Kidney (tissue), 14 donors: ENCODE measurements around the gene ADAMTS9. TPM values are rescaled to one million over a fixed set of nuclear protein-coding genes. Genes with fewer than 3 reads are reported as not detected.

ENCODE experiments used
- DNase-seq, 5 donors: peaks; one replicate each; pipeline ENCODE4 v3.0.0-alpha.2; 2013 to 2020
- FAIRE-seq: peaks from 2 replicates; lab custom pipeline; 2012; peaks lifted over from hg19 to GRCh38; lab: Jason Lieb, UNC
- H3K27ac ChIP-seq, 2 donors: one replicate each; pipeline ENCODE4 v1.7.0; 2013; ENCODE audit warnings: low read depth in 2 of 2, low read length in 2 of 2, inconsistent platforms in 1 of 2
- H3K27me3 ChIP-seq: one replicate; pipeline ENCODE4 v1.7.1; 2013; ENCODE audit warnings: low read length, inconsistent platforms; ENCODE audit not compliant: control insufficient read depth, insufficient read depth
- H3K36me3 ChIP-seq, 3 donors: one replicate each; pipeline versions ENCODE4 v1.7.0 to v1.7.1; 2013; ENCODE audit warnings: low read length in 3 of 3, control low read depth in 1 of 3, inconsistent platforms in 1 of 3; ENCODE audit not compliant: insufficient read depth in 3 of 3, control insufficient read depth in 2 of 3
- H3K4me1 ChIP-seq, 3 donors: one replicate each; pipeline versions ENCODE4 v1.7.0 to v1.7.1; 2013; ENCODE audit warnings: low read length in 3 of 3, inconsistent platforms in 1 of 3, low read depth in 1 of 3; ENCODE audit not compliant: control insufficient read depth in 2 of 3, insufficient read depth in 2 of 3
- H3K4me3 ChIP-seq, 3 donors: one replicate each; pipeline versions ENCODE4 v1.7.0 to v1.8.1; 2013; ENCODE audit warnings: low read length in 3 of 3, control low read depth in 1 of 3, inconsistent platforms in 1 of 3
- H3K9ac ChIP-seq, 3 donors: one replicate each; pipeline versions ENCODE4 v1.7.0 to v1.7.1; 2013; ENCODE audit warnings: low read length in 3 of 3, control low read depth in 1 of 3, inconsistent platforms in 1 of 3
- H3K9me3 ChIP-seq, 3 donors: one replicate each; pipeline versions ENCODE4 v1.7.0 to v1.7.1; 2013; ENCODE audit warnings: low read length in 3 of 3, control low read depth in 1 of 3, inconsistent platforms in 1 of 3; ENCODE audit not compliant: control insufficient read depth in 2 of 3, insufficient read depth in 1 of 3
- intact Hi-C: fragments of 100-400 bp; cut with DNase I; formaldehyde crosslinking; loops from one replicate; pipeline ENCODE4 v1.11.1; 2022
- polyA plus RNA-seq: library from polyadenylated mRNA; stranded (reverse); fragments of 350-450 nt; fragmentation: Illumina TruSeq; extraction: RNeasy Lipid Tissue Mini Kit (QIAGEN cat#74804); gene quantifications from one replicate; pipeline ENCODE4 v1.2.3, GENCODE V29; 2014; ENCODE audit warnings: low read depth, low replicate concordance; ENCODE audit not compliant: insufficient read depth
- total RNA-seq: library from RNA; stranded (reverse); fragmentation: NEBNext Ultra II Directional; extraction: Animal tissue kit (Norgen Biotek cat#: 25700); gene quantifications from one replicate; pipeline ENCODE4 v1.2.1, GENCODE V29; 2021
- TF ChIP-seq, protein P1 (sequence below): IDR thresholded peaks from 3 replicates; pipeline ENCODE4 v1.5.1; 2012; ENCODE audit warnings: mild to moderate bottlenecking, moderate library complexity, borderline replicate concordance; ENCODE audit not compliant: insufficient read depth; ENCODE audit errors: extremely low read depth
- donor health status: control.
- donor health status: control.
- donor health status: control.
- donor health status: control.
- donor health status: control.
- donor health status: DM: yes; HTN: yes; CAD: no.
- donor health status: Normal renal cell carcinoma (clear cell type).

The ADAMTS9 gene
- total and polyA plus RNA-seq, 2 donors from 2014 or later = 25.0 to 117 TPM

DNA sequence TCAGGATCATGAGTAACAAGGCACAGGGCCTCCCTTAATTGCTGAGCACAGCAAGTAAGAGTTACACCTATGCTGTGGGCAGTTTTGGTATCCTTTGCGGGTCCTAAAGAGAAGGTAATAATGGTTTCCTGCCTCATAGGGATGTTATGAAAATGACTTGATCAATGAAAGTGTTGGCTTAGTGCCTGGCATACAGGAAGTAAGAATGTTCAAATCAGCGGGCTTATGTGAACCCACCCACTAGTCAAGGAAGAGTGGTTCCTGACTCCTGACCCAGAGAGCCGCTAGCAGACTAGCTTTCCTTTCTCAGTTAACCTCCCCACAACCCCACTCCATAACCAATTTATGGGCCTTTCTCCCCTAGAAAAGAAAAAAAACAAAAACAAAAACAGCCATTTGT, 5.2 kb upstream of the ADAMTS9 start:
- Histone ChIP-seq H3K4me1 (peaks cover 3 to 9% (median 5%) of the 10 kb centered on the region in 3 donors), H3K9ac (no peak overlapping the region), H3K9me3 (no peaks in the 10 kb centered on the region), H3K27ac (no peak overlapping the region), H3K27me3 (no peaks in the 10 kb centered on the region), H3K4me3 (no peak overlapping the region), H3K36me3 (no peaks in the 10 kb centered on the region)
- intact Hi-C loops = no loop called here
- no peak for FAIRE-seq
- TF ChIP-seq, protein P1, sequence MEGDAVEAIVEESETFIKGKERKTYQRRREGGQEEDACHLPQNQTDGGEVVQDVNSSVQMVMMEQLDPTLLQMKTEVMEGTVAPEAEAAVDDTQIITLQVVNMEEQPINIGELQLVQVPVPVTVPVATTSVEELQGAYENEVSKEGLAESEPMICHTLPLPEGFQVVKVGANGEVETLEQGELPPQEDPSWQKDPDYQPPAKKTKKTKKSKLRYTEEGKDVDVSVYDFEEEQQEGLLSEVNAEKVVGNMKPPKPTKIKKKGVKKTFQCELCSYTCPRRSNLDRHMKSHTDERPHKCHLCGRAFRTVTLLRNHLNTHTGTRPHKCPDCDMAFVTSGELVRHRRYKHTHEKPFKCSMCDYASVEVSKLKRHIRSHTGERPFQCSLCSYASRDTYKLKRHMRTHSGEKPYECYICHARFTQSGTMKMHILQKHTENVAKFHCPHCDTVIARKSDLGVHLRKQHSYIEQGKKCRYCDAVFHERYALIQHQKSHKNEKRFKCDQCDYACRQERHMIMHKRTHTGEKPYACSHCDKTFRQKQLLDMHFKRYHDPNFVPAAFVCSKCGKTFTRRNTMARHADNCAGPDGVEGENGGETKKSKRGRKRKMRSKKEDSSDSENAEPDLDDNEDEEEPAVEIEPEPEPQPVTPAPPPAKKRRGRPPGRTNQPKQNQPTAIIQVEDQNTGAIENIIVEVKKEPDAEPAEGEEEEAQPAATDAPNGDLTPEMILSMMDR = no peak
- DNase-seq = peak in 3 of 5 donors; percentile 16 to 70 (median 67)

DNA sequence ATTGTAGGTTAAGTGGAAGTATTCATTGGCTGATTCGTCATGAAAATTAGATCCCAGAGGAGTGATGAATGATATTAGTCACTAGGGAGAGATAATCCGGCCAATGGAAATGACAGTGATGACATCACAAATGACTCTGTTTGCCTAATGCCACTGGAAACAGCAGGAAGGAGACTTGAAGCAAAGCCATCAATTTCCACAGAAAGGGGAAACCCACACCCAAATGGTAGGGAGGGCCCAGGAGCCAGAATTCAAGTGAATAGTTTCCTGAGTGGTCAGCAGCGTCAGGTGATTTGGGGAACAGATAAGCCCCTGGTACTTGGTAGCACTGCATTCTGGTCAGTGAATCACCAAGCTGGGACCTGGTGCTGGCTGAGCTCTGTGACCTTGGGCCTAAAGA, 3.3 kb upstream of the ADAMTS9 start:
- no peaks in the 10 kb centered on the region for H3K9me3 ChIP-seq
- FAIRE-seq (no peak), DNase-seq (no peak)
- intact Hi-C loops = no loop called here
- H3K27me3 ChIP-seq = no peaks in the 10 kb centered on the region
- H3K36me3 ChIP-seq = no peaks in the 10 kb centered on the region
- H3K4me3 ChIP-seq = no peak overlapping the region
- TF ChIP-seq, protein P1 = no peak
- peaks cover 3 to 9% (median 5%) of the 10 kb centered on the region in 3 donors for H3K4me1 ChIP-seq
- H3K27ac ChIP-seq = no peak overlapping the region
- no peak overlapping the region for H3K9ac ChIP-seq

DNA sequence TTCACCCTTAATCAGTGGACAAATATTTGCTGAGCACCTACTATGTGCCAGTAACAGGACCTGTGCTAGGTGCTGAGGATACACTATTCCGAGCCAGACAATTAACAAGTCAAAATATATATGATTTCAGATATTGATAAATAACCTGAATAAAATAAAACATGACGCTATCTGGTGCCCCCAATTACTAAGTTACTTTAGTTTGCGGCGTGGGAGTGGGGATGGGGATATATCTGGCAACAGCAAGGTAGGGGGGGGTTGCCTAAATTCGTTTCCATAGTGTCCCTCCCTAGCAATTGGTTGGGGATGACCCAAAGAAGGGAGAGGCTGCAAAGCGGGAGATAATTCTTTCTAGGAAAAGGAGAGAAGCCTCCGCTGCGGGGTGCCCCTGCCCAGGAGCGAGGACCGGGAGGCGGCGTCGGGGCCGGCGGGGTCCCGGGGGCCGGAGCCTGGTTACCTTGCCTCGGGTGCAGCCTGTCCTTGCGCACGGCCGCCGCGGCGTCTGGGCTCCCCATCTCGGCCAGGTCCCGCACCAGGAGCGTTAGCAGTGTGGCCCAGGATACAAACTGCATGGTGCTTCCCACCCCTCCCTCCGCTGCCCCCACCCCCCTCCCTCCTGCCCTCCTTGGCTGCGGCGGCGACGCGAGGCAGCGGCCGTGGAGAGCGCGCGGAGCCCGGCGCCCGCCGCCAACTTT, 567 bp downstream of the ADAMTS9 start:
- no peaks in the 10 kb centered on the region for H3K27me3 ChIP-seq
- H3K27ac ChIP-seq = peak overlapping the region; percentile 98 to 99
- H3K9ac ChIP-seq = peak overlapping the region; percentile 85 to 99 (median 95)
- DNase-seq (peak in 1 of 5 donors; percentile 39), FAIRE-seq (no peak)
- H3K4me1 ChIP-seq = peaks cover 0 to 18% (median 6%) of the 10 kb centered on the region in 3 donors
- TF ChIP-seq, protein P1 = no peak
- intact Hi-C loops = no loop called here
- H3K9me3 ChIP-seq = no peaks in the 10 kb centered on the region
- H3K36me3 ChIP-seq = no peaks in the 10 kb centered on the region
- peak overlapping the region; percentile 91 to 97 (median 92) for H3K4me3 ChIP-seq
